Measurements from ENCODE around the gene PRSS2. TPM values are rescaled to one million over a fixed set of nuclear protein-coding genes. Genes with fewer than 3 reads are reported as not detected.

PRSS2 gene
- total and polyA plus RNA-seq, 9 of the 15 experiments (the other 6 are each of a cell fraction or from before 2014, with no cell fraction given), result 1.3 to 23.9 (median 3.8) TPM

DNA sequence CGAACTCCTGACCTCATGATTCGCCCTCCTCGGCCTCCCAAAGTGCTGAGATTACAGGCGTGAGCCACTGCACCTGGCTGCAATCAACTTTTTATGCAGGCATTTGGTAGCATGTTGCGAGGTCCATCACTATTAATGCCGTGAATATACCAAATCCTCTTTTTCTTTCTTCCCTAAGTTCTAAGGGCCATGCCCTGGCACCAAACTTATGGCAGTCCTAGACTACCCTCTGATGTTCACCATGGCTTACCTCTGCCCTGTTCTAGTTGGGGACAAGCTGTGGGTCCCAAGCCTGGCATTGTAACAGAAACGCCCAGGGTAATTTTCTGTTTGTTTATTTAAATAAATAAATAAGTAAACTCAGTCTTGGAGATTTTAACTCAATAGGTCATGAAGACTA is 13.3 kb downstream of the PRSS2 start:
- intact Hi-C loops (cut with micrococcal nuclease), result no loop called here
- Histone ChIP-seq H4K20me1 (replicated peaks; ENCODE audit: control insufficient read depth, insufficient read depth, low read length) (no peaks in the 10 kb centered on the region), H3K79me2 (ENCODE audit: control insufficient read depth, insufficient read depth, low read length) (no peaks in the 10 kb centered on the region), H2AFZ (ENCODE audit: low read depth, low read length) (no peak overlapping the region), H3K9ac (ENCODE audit: insufficient read depth in 1 of 2, low read depth in 2 of 2, low read length in 2 of 2) (no peak overlapping the region), H3K36me3 (ENCODE audit: control insufficient read depth, insufficient read depth, low read length) (no peaks in the 10 kb centered on the region), H3K4me1 (replicated peaks in 1 of 2; ENCODE audit: control insufficient read depth in 2 of 2, insufficient read depth in 2 of 2, low read length in 2 of 2) (peaks cover 2 to 9% of the 10 kb centered on the region in 2 experiments; a peak in 2 of 5 replicates), H3K27me3 (ENCODE audit: control insufficient read depth in 2 of 2, insufficient read depth in 2 of 2, low read length in 2 of 2) (peaks cover 6 to 42% of the 10 kb centered on the region in 2 experiments), H3K9me3 (replicated peaks; ENCODE audit: control insufficient read depth, insufficient read depth, low read depth, low read length) (no peaks in the 10 kb centered on the region), H3K4me3 (no peak overlapping the region), H3K4me2 (ENCODE audit: insufficient read depth, low read length) (no peak overlapping the region), H3K9me1 (ENCODE audit: control insufficient read depth, insufficient read depth, low read length) (no peaks in the 10 kb centered on the region), H3K27ac (ENCODE audit: extremely low read depth, low read depth, low read length) (no peak overlapping the region)
- BruUV-seq (replicated peaks), result no TSS peak
- WGBS (ENCODE audit: insufficient coverage, low coverage, missing lambda C conversion rate), result 34% methylated on average over 7 of the region's 7 CpGs
- no peak for TF ChIP-seq ARNT (IDR thresholded peaks at IDR 0.05)
- TF ChIP-seq RNF2 (IDR thresholded peaks at IDR 0.05), result no peak
- no peak for TF ChIP-seq KDM2B (CRISPR knock-in tag; IDR thresholded peaks at IDR 0.05)
- no peak for TF ChIP-seq SLC30A9 (CRISPR knock-in tag; IDR thresholded peaks at IDR 0.05)
- no peak for TF ChIP-seq TRIM24 (IDR thresholded peaks at IDR 0.05)
- TF ChIP-seq FOXP1 (CRISPR knock-in tag; IDR thresholded peaks at IDR 0.05), result no peak
- no peak for TF ChIP-seq MCM7 (IDR thresholded peaks at IDR 0.05)
- CTCF ChIA-PET (ENCODE audit: low intra/inter-chr PET ratio), result interaction anchor here (0.7 to 4.4 kb wide), 17 partner anchors 13 to 325 kb away, joined by 3 to 72 read pairs (median 5); partner anchors contain the start of gene PRSS2
- POLR2A ChIA-PET, result interaction anchor here (0.9 kb wide), 1 partner anchor 9 kb away, joined by 3 read pairs; no protein-coding TSS in a partner anchor
- ATAC-seq (no peak), DNase-seq (ENCODE audit: extremely low read depth in 1 of 4, low spot score in 3 of 4) (no peak), FAIRE-seq (no peak)
- in situ Hi-C loops (cut with MboI), result loop anchor here (25.0 kb wide), 1 partner anchor 147 kb away; no protein-coding TSS in a partner anchor

DNA sequence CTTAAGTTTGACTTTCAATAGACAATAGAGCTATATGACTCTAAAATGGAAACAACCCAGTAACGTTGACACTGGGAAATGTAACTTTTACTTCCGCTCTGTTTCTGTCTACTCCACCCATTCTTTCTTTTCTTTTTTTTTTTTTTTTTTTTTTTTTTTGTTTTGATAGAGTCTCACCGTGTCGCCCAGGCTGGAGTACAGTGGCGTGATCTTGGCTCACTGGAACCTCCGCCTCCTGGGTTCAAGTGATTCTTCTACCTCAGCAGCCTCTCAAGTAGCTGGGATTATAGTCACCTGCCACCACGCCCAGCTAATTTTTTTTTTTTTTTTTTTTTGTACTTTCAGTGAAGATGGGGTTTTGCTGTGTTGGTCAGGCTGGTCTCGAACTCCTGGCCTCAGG is 13.9 kb downstream of the PRSS2 start:
- H2AFZ ChIP-seq (ENCODE audit: low read depth, low read length), result no peak overlapping the region
- CTCF ChIA-PET (ENCODE audit: low intra/inter-chr PET ratio), result interaction anchor here (0.8 to 4.4 kb wide), 5 partner anchors 74 to 265 kb away, joined by 3 to 72 read pairs (median 17); no protein-coding TSS in a partner anchor
- no peak overlapping the region for H3K9ac ChIP-seq (ENCODE audit: insufficient read depth in 1 of 2, low read depth in 2 of 2, low read length in 2 of 2)
- peaks cover 2 to 10% of the 10 kb centered on the region in 2 experiments; a peak in 2 of 5 replicates for H3K4me1 ChIP-seq (replicated peaks in 1 of 2; ENCODE audit: control insufficient read depth in 2 of 2, insufficient read depth in 2 of 2, low read length in 2 of 2)
- peaks cover 6 to 36% of the 10 kb centered on the region in 2 experiments for H3K27me3 ChIP-seq (ENCODE audit: control insufficient read depth in 2 of 2, insufficient read depth in 2 of 2, low read length in 2 of 2)
- WGBS (ENCODE audit: insufficient coverage, low coverage, missing lambda C conversion rate), result 27% methylated on average over 6 of the region's 8 CpGs
- POLR2A ChIA-PET, result no interaction called here
- no peak overlapping the region for H3K27ac ChIP-seq (ENCODE audit: extremely low read depth, low read depth, low read length)
- no peak overlapping the region for H3K4me2 ChIP-seq (ENCODE audit: insufficient read depth, low read length)
- H3K9me1 ChIP-seq (ENCODE audit: control insufficient read depth, insufficient read depth, low read length), result no peaks in the 10 kb centered on the region
- no peaks in the 10 kb centered on the region for H3K79me2 ChIP-seq (ENCODE audit: control insufficient read depth, insufficient read depth, low read length)
- FAIRE-seq (no peak), ATAC-seq (no peak), DNase-seq (ENCODE audit: extremely low read depth in 1 of 4, low spot score in 3 of 4) (no peak)
- no TSS peak for BruUV-seq (replicated peaks)
- no peaks in the 10 kb centered on the region for H4K20me1 ChIP-seq (replicated peaks; ENCODE audit: control insufficient read depth, insufficient read depth, low read length)
- H3K9me3 ChIP-seq (replicated peaks; ENCODE audit: control insufficient read depth, insufficient read depth, low read depth, low read length), result no peaks in the 10 kb centered on the region
- H3K36me3 ChIP-seq (ENCODE audit: control insufficient read depth, insufficient read depth, low read length), result no peaks in the 10 kb centered on the region
- intact Hi-C loops (cut with micrococcal nuclease), result no loop called here
- no peak overlapping the region for H3K4me3 ChIP-seq
- in situ Hi-C loops (cut with MboI), result loop anchor here (25.0 kb wide), 1 partner anchor 147 kb away; no protein-coding TSS in a partner anchor
- no peak for TF ChIP-seq BCOR (IDR thresholded peaks at IDR 0.05)
- TF ChIP-seq KAT8 (IDR thresholded peaks at IDR 0.05; ENCODE audit: low read depth), result no peak
- TF ChIP-seq ZNF699 (CRISPR knock-in tag; IDR thresholded peaks at IDR 0.05; ENCODE audit: insufficient replicate concordance), result no peak
- TF ChIP-seq FUS (optimal IDR thresholded peaks at IDR 0.05; ENCODE audit: low read depth, low read length), result no peak
- TF ChIP-seq ZNF77 (CRISPR knock-in tag; IDR thresholded peaks at IDR 0.05), result no peak
- no peak for TF ChIP-seq BRD4 (IDR thresholded peaks at IDR 0.05)
- TF ChIP-seq ETV1 (tag; conservative IDR thresholded peaks at IDR 0.05; ENCODE audit: low read depth), result no peak
- TF ChIP-seq STAG1 (CRISPR knock-in tag; IDR thresholded peaks at IDR 0.05; ENCODE audit: borderline replicate concordance), result no peak
- TF ChIP-seq, protein P1, sequence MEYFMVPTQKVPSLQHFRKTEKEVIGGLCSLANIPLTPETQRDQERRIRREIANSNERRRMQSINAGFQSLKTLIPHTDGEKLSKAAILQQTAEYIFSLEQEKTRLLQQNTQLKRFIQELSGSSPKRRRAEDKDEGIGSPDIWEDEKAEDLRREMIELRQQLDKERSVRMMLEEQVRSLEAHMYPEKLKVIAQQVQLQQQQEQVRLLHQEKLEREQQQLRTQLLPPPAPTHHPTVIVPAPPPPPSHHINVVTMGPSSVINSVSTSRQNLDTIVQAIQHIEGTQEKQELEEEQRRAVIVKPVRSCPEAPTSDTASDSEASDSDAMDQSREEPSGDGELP (CRISPR knock-in tag; IDR thresholded peaks at IDR 0.05; ENCODE audit: borderline replicate concordance), result no peak
- TF ChIP-seq ZNF668 (CRISPR knock-in tag; IDR thresholded peaks at IDR 0.05), result no peak
- TF ChIP-seq ILK (tag; IDR thresholded peaks at IDR 0.05; ENCODE audit: borderline replicate concordance, low read depth), result no peak

Measured in K562 (cell line).